NB4 (cell line): ENCODE results near the gene OLA1.

Source experiments
- CTCF ChIP-seq: IDR thresholded peaks from one replicate; pipeline ENCODE4 v1.5.1; 2012; ENCODE audit warnings: low read depth, low read length
- MYC ChIP-seq: IDR thresholded peaks from 2 replicates; pipeline ENCODE4 v1.6.1; 2011; ENCODE audit warnings: low read depth, low read length
- POLR2A ChIP-seq: IDR thresholded peaks from 2 replicates; pipeline ENCODE4 v1.6.1; 2011; ENCODE audit warnings: mild to moderate bottlenecking; ENCODE audit not compliant: insufficient read length; ENCODE audit errors: extremely low read depth

GRCh38 chr2:174240097-174240496 is 8.2 kb downstream of the OLA1 start:
- TF ChIP-seq POLR2A (no peak), CTCF (no peak), MYC (no peak)
